Suprapubic skin (tissue), 4 donors: Measurements from ENCODE around the gene PCARE.

Experiments
- CTCF ChIP-seq, 2 donors: fragments of 200-600 bp in 1 of 2; fragments of 450-650 bp in 1 of 2; sonication (generic) in 1 of 2; IDR thresholded peaks; one replicate each; pipeline ENCODE4 v1.5.1; 2016 to 2019; ENCODE audit warnings: antibody characterized with exemption in 2 of 2, mild to moderate bottlenecking in 1 of 2, moderate library complexity in 1 of 2
- POLR2A ChIP-seq, 2 donors: fragments of 450-650 bp; IDR thresholded peaks; one replicate each; pipeline ENCODE4 v1.6.1; 2017; ENCODE audit warnings: antibody characterized with exemption in 2 of 2, mild to moderate bottlenecking in 2 of 2, moderate library complexity in 2 of 2
- POLR2AphosphoS5 ChIP-seq, 3 donors: sonication (generic); formaldehyde crosslinking; IDR thresholded peaks; one replicate each; pipeline ENCODE4 v1.6.1; 2017; ENCODE audit warnings: antibody characterized with exemption in 3 of 3

GRCh38 chr2:29063646-29064345 lies 10.5 kb downstream of the PCARE start:
- TF ChIP-seq POLR2A (IDR thresholded peaks at IDR 0.05), result no peak
- no peak for TF ChIP-seq CTCF (IDR thresholded peaks at IDR 0.05)
- peak in 1 of 3 donors; percentile 19 for TF ChIP-seq POLR2AphosphoS5 (IDR thresholded peaks at IDR 0.05)
